DND-41 (cell line): ENCODE results near the gene SSX5.
"Not testable (repeated sequence)": the region's sequence is repeated elsewhere in the genome, so short reads cannot be mapped to it uniquely, and the experiment has no call there.

Source experiments
- CTCF ChIP-seq: IDR thresholded peaks from 2 replicates; pipeline ENCODE4 v1.5.1; 2012; ENCODE audit warnings: borderline replicate concordance, low read length, moderate library complexity, mild to moderate bottlenecking; ENCODE audit not compliant: poor library complexity, severe bottlenecking; ENCODE audit errors: extremely low read depth
- EZH2 ChIP-seq: IDR thresholded peaks from 3 replicates; pipeline ENCODE4 v1.6.1; 2012; ENCODE audit warnings: borderline replicate concordance, low read depth, mild to moderate bottlenecking, moderate library complexity, low read length, inconsistent platforms; ENCODE audit not compliant: severe bottlenecking

- not testable (repeated sequence) for TF ChIP-seq CTCF, EZH2
Observed at GRCh38 chrX:48142697-48143096, 53.9 kb downstream of the SSX5 start.
